ENCODE data around the gene RGS7BP. TPM values are rescaled to one million over a fixed set of nuclear protein-coding genes. Genes with fewer than 3 reads are reported as not detected.

Gene RGS7BP
- total and polyA plus RNA-seq, 2 experiments from 2014 or later, result 3.3 to 5.4 TPM

GRCh38 chr5:64615895-64616294 is 110.1 kb downstream of the RGS7BP start:
- Mint-ChIP-seq H3K27ac (no peak overlapping the region), H3K9me3 (no peaks in the 10 kb centered on the region), H3K36me3 (ENCODE audit: low read depth) (no peaks in the 10 kb centered on the region), H3K27me3 (ENCODE audit: insufficient read depth, low read depth, poor library complexity) (peaks cover 2% of the 10 kb centered on the region), H3K4me3 (no peak overlapping the region), H3K4me1 (peaks cover 2% of the 10 kb centered on the region; the same call in 2 of the 3 replicates)
- Histone ChIP-seq H3K4me1 (ENCODE audit: insufficient read depth) (no peaks in the 10 kb centered on the region), H3K4me2 (no peak overlapping the region), H3F3A (replicated peaks; ENCODE audit: low read depth) (no peaks in the 10 kb centered on the region), H3K9me2 (ENCODE audit: insufficient read depth) (no peaks in the 10 kb centered on the region), H2AFZ (no peak overlapping the region), H4K20me1 (replicated peaks; ENCODE audit: insufficient read depth) (no peaks in the 10 kb centered on the region), H3K4me3 (no peak overlapping the region), H3K36me3 (ENCODE audit: insufficient read depth) (no peaks in the 10 kb centered on the region), H3K27me3 (ENCODE audit: insufficient read depth) (no peaks in the 10 kb centered on the region), H3K27ac (ENCODE audit: low read depth) (no peak overlapping the region), H3K79me2 (replicated peaks; ENCODE audit: insufficient read depth) (no peaks in the 10 kb centered on the region)
- DNase-seq (ENCODE audit: low spot score) (no peak), ATAC-seq (no peak)
- no peak for TF ChIP-seq ZNF462 (CRISPR knock-in tag; IDR thresholded peaks at IDR 0.05)
- no peak for TF ChIP-seq ZNF331 (CRISPR knock-in tag; IDR thresholded peaks at IDR 0.05; ENCODE audit: low read depth)
- no peak for TF ChIP-seq JUNB (IDR thresholded peaks at IDR 0.05; ENCODE audit: unreplicated experiment)

- Histone ChIP-seq H3K27me3 (ENCODE audit: insufficient read depth) (no peaks in the 10 kb centered on the region), H3K27ac (ENCODE audit: low read depth) (no peak overlapping the region), H4K20me1 (replicated peaks; ENCODE audit: insufficient read depth) (no peaks in the 10 kb centered on the region), H3K4me3 (no peak overlapping the region), H3K9me2 (ENCODE audit: insufficient read depth) (no peaks in the 10 kb centered on the region), H3F3A (replicated peaks; ENCODE audit: low read depth) (no peaks in the 10 kb centered on the region), H3K4me1 (ENCODE audit: insufficient read depth) (no peaks in the 10 kb centered on the region), H2AFZ (no peak overlapping the region), H3K4me2 (no peak overlapping the region), H3K79me2 (replicated peaks; ENCODE audit: insufficient read depth) (no peaks in the 10 kb centered on the region), H3K36me3 (ENCODE audit: insufficient read depth) (no peaks in the 10 kb centered on the region)
- no peak overlapping the region for H3K27ac Mint-ChIP-seq
- no peaks in the 10 kb centered on the region for H3K4me1 Mint-ChIP-seq
- H3K9me3 Mint-ChIP-seq, result no peaks in the 10 kb centered on the region
- H3K36me3 Mint-ChIP-seq (ENCODE audit: low read depth), result no peaks in the 10 kb centered on the region
- peaks cover 3% of the 10 kb centered on the region for H3K27me3 Mint-ChIP-seq (ENCODE audit: insufficient read depth, low read depth, poor library complexity)
- H3K4me3 Mint-ChIP-seq, result no peak overlapping the region
- ATAC-seq (no peak), DNase-seq (ENCODE audit: low spot score) (no peak)
- TF ChIP-seq ZNF331 (CRISPR knock-in tag; IDR thresholded peaks at IDR 0.05; ENCODE audit: low read depth) (no peak), ZNF114 (CRISPR knock-in tag; IDR thresholded peaks at IDR 0.05) (no peak), POLR2AphosphoS5 (IDR thresholded peaks at IDR 0.05; ENCODE audit: low read depth) (no peak), EZH2phosphoT487 (IDR thresholded peaks at IDR 0.05; ENCODE audit: unreplicated experiment) (no peak), CREB1 (CRISPR knock-in tag; IDR thresholded peaks at IDR 0.05; ENCODE audit: low read depth) (no peak), NANOG (IDR thresholded peaks at IDR 0.05; ENCODE audit: borderline replicate concordance) (no peak)
- TF ChIP-seq, protein P1, sequence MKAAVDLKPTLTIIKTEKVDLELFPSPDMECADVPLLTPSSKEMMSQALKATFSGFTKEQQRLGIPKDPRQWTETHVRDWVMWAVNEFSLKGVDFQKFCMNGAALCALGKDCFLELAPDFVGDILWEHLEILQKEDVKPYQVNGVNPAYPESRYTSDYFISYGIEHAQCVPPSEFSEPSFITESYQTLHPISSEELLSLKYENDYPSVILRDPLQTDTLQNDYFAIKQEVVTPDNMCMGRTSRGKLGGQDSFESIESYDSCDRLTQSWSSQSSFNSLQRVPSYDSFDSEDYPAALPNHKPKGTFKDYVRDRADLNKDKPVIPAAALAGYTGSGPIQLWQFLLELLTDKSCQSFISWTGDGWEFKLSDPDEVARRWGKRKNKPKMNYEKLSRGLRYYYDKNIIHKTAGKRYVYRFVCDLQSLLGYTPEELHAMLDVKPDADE (IDR thresholded peaks at IDR 0.05), result no peak
- TF ChIP-seq, protein P2, sequence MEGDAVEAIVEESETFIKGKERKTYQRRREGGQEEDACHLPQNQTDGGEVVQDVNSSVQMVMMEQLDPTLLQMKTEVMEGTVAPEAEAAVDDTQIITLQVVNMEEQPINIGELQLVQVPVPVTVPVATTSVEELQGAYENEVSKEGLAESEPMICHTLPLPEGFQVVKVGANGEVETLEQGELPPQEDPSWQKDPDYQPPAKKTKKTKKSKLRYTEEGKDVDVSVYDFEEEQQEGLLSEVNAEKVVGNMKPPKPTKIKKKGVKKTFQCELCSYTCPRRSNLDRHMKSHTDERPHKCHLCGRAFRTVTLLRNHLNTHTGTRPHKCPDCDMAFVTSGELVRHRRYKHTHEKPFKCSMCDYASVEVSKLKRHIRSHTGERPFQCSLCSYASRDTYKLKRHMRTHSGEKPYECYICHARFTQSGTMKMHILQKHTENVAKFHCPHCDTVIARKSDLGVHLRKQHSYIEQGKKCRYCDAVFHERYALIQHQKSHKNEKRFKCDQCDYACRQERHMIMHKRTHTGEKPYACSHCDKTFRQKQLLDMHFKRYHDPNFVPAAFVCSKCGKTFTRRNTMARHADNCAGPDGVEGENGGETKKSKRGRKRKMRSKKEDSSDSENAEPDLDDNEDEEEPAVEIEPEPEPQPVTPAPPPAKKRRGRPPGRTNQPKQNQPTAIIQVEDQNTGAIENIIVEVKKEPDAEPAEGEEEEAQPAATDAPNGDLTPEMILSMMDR (conservative IDR thresholded peaks at IDR 0.05; ENCODE audit: low read depth in 2 of 2), result no peak
These were observed 113.8 kb downstream of the RGS7BP start for GRCh38 chr5:64619609-64620008.

All from GM23338 (cell line).